Measurements from ENCODE around the gene FHAD1. TPM values are rescaled to one million over a fixed set of nuclear protein-coding genes. Genes with fewer than 3 reads are reported as not detected.

The FHAD1 gene
- total RNA-seq, 1 experiment from 2014 or later = 0.42 TPM

DNA sequence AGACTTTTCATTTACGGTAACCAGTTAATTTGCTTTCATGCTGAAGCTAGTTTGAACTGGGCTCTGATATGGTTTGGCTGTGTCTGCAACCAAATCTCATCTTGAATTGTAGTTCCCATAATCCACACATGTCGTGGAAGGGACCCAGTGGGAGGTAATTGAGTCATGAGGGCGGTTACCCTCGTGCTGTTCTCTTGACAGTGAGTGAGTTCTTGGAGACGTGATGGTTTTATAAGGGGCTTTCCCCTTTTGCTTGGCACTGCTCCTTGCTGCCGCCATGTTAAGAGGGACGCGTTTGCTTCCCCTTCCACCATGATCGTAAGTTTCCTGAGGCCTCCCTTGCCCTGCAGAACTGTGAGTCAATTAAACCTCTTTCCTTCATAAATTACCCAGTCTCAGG, 10.3 kb upstream of the FHAD1 start:
- DNase-seq (ENCODE audit: low read depth, low spot score) = no peak
- in situ Hi-C loops (cut with HindIII; ENCODE audit: low pct_unique_long_range_greater_than_20kb, low sequenced_read_pairs) = no loop called here

DNA sequence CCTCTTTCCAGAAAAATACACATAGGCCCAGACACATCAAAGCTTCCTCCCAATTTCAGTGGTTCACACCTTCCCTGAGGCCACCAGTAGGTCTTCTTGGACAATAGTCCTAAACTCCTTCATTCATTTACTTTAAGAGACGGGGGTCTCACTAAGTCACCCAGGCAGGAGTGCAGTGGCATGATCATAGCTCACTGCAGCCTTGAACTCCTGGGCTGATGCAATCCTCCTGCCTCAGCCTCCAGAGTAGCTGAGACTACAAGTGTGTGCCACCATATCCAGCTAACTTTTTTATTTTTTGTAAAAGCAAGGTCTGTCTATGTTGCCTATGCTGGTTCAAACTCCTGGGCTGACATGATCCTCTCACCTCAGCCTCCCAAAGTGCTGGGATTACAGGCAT, 8.2 kb upstream of the FHAD1 start:
- in situ Hi-C loops (cut with HindIII; ENCODE audit: low pct_unique_long_range_greater_than_20kb, low sequenced_read_pairs) = no loop called here
- DNase-seq (ENCODE audit: low read depth, low spot score) = no peak

DNA sequence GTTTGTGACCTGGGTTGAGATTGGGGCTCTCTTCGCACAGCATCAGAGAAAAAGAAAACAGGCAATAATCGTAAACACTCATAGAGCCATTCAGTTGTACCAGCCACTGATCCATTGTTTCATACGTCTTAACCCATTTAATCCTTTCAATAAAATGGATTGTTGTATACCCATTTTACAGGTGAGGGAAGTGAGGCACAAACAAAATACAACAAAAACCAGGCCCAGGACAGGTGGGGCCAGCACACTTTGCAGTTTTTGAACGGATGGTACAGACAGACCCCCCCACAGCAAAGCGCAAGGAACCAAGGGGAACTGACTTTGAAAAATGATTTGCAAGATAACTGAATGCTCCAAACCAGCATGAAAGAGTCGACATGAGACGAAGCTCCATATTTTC, 4.3 kb upstream of the FHAD1 start:
- in situ Hi-C loops (cut with HindIII; ENCODE audit: low pct_unique_long_range_greater_than_20kb, low sequenced_read_pairs) = no loop called here
- no peak for DNase-seq (ENCODE audit: low read depth, low spot score)

DNA sequence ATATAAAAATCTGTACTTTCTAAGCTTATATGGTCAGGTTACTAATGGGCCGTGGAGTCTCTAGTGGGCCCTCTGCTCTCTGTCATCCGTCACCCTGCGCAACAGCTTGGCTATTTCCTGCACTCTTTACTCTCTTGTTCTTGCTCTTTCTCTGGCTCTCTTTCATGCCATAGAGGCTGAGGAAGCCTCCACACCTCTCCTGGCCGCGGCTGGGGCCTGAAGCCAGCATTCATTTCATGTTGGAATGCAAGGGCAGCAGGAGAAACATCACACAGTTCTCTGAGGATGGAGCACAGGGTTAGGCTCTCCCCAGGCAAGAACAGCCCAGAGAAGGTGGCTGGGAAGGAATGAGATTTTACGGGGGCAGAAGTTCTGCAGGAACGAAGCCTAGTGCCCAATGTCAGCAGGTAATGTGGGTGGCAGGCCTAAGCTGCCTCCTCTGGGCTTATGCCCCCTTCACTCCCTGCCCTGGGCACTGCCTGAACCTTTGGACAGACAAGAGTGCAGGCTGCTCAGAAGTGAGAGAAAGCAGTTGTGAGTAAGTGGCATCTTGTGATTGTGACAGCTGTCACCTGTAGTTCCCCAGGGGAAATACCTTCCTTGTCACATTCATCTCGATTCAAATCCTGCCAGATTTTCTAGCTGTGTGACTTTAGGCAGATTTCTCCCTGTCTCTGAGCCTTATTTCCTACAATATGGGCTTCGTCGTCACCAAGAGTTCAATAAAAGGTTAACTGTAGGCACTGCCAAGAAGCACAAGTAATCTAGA, 3.6 kb upstream of the FHAD1 start:
- in situ Hi-C loops (cut with HindIII; ENCODE audit: low pct_unique_long_range_greater_than_20kb, low sequenced_read_pairs) = no loop called here
- no peak for DNase-seq (ENCODE audit: low read depth, low spot score)

DNA sequence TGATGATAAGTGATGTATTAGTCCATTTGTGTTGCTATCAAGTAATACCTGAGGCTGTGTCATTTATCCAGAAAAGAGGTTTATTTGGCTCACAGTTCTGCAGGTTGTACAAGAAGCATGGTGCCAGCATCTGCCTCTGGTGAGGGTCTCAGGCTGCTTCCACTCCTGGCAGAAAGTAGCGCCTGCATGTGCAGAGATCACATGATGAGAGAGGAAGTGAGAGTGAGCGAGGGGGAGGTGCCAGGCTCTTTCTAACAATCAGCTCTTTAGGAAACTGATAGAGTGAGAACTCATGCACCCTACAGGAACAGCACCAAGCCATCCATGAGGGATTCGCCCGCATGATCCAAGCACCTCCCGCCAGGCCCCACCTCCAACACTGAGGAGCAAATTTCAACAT, 2.2 kb upstream of the FHAD1 start:
- no peak for DNase-seq (ENCODE audit: low read depth, low spot score)
- in situ Hi-C loops (cut with HindIII; ENCODE audit: low pct_unique_long_range_greater_than_20kb, low sequenced_read_pairs) = no loop called here

DNA sequence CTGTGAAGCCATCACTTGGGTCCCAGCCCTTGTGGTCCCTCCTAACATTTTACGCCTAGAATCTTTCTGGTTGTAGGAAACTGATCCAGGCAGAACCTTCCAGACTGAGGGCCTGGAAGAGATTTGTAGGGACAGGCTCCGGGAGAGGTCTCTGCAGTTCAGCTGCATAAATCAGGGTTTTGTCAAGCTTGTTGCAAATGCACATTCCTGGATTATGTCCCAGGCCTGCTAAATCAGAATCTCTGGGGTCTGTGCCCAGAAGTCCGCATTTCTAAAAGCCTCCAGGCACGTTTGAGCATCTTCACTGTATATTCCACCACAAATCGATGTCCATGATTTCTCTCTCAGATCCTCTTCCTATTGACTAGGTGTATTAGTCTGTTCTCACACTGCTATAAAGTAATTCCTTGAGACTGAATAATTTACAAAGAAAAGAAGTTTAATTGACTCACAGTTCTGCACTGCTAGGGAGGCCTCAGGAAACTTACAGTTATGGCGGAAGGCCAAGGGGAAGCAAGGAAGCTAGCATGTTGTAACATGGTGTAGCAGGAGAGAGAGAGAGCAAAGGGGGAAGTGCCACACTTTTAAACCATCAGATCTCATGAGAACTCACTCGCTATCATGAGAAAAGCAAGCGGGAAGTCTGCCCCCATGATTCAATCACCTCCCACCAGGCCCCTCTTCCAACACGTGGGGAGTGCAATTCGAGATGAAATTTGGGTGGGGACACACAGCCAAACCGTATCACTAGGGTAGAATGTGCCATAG, 1.2 kb upstream of the FHAD1 start:
- no peak for DNase-seq (ENCODE audit: low read depth, low spot score)

DNA sequence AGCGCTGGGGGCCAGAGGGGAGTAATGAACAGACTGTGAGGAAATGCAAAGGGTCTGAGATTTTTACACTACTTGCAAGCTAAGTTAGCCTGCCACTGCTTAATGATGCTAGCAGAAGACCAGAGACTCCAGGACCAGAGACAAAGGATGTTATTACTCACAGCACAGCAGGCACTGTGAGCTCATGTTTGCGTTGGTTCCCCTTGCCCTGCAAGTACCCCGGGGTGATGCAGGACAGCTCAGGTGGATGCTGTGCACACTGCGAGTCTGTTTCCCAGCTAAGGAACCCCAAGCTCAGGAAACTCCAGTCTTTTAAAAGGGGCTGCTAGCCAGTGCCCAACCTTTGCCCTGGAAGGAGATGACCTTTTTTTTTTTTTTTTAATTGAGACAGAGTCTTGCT, 1.2 kb downstream of the FHAD1 start:
- no peak for DNase-seq (ENCODE audit: low read depth, low spot score)
- in situ Hi-C loops (cut with HindIII; ENCODE audit: low pct_unique_long_range_greater_than_20kb, low sequenced_read_pairs) = no loop called here

More for the DNA sequence above, 1.2 kb upstream of the FHAD1 start:
- in situ Hi-C loops (cut with HindIII; ENCODE audit: low pct_unique_long_range_greater_than_20kb, low sequenced_read_pairs) = no loop called here

DNA sequence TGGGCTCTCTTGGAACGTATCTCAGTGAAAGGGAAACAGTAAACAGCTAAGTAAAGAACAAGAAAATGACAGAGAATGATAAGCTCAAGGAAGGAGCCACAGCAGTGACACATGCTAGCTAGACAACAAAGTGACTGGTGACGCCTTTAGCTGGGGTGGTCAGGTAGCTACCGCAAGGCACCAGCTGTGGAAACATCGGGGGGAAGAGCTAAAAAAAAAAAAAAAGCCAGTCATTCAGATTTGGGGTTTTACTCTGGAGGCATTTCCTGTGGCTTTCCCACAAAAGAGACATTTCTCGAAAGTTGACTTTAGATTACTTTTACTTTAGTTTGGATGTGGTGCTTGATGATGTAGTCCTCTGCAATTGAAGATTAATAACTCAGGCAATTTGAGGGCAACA, 2.1 kb downstream of the FHAD1 start:
- no peak for DNase-seq (ENCODE audit: low read depth, low spot score)
- in situ Hi-C loops (cut with HindIII; ENCODE audit: low pct_unique_long_range_greater_than_20kb, low sequenced_read_pairs) = no loop called here

DNA sequence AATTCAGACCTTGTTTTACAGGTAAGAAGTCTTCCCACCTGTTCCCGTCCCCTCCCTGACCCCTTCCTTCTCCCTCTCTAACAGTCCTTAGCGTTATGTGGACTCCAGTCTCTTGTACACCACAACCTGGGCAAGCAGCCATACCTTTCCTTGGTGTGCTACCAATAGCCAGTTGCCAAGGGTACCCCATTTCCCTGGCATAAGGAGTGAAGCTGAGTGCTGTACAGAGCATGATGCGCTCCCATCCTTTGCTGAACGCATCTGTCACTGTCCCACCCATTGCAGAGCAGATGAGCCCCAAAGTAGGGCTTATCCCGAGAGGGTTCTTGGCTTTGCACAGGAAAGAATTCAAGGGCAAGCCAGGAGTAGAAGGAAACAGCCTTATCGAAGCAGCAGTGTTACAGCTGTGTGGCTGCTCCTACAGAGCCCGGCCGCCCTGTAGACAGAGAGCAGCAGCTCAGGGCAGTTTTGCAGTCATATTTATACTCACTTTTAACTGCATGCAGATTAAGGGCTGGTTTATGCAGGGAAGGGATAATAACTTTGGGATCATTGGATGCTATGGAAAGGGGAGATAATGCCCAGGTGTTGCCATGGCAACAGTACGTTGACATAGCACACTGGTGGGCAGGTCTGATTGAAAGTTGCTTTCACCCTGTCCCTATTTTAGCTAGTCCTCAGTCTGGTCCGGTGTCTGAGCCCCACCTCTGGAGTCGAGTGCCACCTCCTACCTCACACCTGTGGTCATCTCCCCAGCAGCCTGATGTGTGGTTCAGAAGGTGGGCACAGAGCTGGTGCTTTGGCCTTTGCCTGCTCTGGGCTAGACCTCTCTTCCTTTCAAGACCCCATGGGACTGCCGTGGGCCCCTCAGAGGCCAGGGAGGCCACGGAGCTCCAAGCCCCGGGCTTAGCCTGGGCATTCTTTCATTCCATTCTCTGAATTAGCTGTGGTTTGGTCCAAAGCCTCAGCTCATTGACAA, 5.1 kb downstream of the FHAD1 start:
- DNase-seq (ENCODE audit: low read depth, low spot score) = no peak
- in situ Hi-C loops (cut with HindIII; ENCODE audit: low pct_unique_long_range_greater_than_20kb, low sequenced_read_pairs) = no loop called here

DNA sequence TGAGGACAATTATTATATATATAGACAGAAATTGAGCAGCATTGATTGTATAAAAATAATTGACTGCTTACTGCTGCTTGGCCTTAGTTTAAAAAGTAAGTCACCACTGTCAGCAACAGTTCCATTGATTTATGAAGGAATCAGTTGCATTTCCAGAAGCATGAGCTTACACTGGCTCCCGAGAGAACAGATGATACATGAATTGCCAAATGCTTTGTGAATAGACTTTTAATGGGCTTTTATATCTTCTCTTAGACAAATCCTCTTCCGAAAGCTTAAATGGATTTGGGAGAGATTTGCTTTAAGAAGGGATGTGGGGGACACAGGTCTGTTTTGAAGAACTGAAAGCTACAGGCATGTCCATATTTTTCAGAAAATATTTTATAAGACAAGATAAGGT, 7.5 kb downstream of the FHAD1 start:
- in situ Hi-C loops (cut with HindIII; ENCODE audit: low pct_unique_long_range_greater_than_20kb, low sequenced_read_pairs) = no loop called here
- DNase-seq (ENCODE audit: low read depth, low spot score) = no peak

DNA sequence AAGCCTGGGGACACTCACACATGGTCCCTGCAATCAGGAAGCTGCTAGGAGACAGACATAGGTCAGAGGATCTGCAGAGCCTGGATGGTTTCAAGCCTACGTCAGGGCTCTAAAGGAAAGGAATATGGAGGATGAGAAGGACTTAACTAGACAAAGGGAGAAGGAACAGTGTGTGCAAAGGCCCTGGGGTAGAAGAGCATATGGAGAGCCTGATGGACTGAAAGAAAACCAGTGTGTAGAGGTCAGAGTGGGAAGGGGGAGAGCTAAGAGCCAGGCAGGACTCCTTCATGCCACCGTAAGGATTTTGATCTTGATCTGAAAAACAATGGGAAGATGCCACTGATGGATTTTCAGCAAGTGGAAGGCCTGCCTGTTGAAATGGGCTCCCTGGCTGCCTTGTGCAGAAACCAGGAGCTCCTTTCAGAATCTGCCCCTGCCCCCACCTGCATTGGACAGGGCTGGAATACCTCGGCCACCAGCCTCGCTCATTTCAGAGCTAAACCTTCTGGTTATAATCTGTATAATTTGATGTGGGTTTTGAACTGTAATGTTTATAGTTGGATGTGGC, 8.6 kb downstream of the FHAD1 start:
- in situ Hi-C loops (cut with HindIII; ENCODE audit: low pct_unique_long_range_greater_than_20kb, low sequenced_read_pairs) = no loop called here
- DNase-seq (ENCODE audit: low read depth, low spot score) = no peak

DNA sequence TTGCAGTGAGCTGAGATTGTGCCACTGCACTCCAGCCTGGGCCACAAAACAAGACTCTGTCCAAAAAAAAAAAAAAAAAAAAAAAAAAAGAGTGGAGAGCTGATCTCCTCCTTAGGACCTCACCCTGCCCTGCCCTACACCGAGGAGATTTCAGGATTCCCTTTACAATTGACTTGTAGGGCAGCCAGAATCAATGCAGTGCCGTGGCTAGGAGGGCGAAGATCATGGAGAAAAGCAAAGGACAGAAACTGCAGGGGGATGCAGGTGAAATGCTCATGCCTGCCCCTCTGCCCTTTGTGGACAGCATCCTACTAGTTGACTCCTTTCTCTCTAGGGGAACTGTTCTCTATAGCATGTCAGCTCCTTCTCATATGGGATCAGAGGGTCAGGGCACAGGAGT, 9.6 kb downstream of the FHAD1 start:
- in situ Hi-C loops (cut with HindIII; ENCODE audit: low pct_unique_long_range_greater_than_20kb, low sequenced_read_pairs) = no loop called here
- no peak for DNase-seq (ENCODE audit: low read depth, low spot score)

DNA sequence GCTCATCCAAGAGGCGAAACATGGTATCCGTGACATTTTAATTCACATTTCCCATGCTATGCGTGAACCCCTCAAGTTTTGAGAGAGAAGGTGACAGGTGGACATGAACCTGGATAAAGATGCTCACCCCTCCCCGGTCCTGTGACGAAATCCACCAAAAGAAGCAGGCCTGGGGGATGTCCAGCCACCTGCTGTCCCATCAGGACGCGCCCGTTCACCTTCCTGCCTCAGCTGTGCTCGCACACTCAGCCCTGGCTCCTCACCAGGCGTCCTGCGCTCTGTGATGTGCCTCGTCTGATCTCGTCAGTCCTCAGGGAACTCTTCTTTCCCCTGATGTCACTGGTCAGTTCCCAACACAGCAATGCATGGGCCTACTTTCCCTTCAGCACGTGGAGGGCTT, 10.3 kb downstream of the FHAD1 start:
- no peak for DNase-seq (ENCODE audit: low read depth, low spot score)
- in situ Hi-C loops (cut with HindIII; ENCODE audit: low pct_unique_long_range_greater_than_20kb, low sequenced_read_pairs) = no loop called here

DNA sequence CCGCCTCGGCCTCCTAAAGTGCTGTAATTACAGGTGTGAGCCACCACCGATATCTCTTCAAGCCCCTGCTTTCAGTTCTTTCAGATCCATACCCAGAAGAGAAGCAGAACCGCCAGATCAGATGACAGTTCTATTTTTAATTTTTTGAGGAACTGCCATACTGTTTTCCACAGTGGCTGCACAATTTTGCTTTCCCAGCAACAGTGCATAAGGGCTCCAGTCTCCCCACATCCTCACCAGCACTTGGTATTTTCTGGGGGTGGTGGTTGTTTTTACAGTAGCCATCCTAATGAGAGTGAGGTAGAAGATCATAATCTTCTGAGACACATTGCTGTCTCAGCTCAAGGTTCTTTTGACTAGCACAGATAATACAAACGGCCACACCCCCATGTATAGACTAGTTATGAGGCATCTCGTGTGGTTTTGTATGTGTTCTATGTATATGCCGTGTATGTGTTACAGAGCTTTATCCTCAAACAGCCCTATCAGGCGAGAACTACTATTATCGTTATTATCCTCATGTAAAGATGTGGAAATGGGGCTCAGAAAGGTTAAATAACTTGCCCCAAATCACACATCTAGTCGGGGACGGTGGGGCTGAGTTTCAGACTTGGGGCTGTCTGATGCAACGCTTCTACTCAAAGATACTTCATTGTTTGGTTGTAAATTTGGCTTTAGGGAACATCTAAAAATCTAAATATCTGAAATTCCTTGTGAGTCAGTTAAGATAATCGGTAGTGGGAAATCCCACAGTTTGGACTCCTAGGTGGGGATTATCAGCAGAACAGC, 12.0 kb downstream of the FHAD1 start:
- in situ Hi-C loops (cut with HindIII; ENCODE audit: low pct_unique_long_range_greater_than_20kb, low sequenced_read_pairs) = no loop called here
- DNase-seq (ENCODE audit: low read depth, low spot score) = no peak

DNA sequence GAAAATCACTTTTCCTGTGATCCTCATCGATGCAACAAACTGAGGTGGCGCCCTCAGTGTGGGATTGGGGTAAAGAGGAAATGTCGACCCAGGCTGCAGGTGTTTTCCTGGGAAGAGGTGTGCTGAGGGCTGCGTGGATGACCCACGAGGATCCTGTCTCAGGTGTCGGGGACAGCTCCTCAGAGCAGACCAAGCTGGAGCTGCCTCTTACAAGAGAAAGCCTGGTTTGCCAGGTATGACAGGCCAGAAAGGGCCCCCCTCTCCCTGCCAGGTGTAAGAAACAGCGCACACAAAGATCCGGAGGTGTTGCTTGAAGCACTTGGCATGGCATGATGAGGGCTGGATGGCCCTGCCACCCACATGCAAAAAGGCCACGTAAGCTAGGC, 12.6 kb downstream of the FHAD1 start:
- in situ Hi-C loops (cut with HindIII; ENCODE audit: low pct_unique_long_range_greater_than_20kb, low sequenced_read_pairs) = no loop called here
- no peak for DNase-seq (ENCODE audit: low read depth, low spot score)

DNA sequence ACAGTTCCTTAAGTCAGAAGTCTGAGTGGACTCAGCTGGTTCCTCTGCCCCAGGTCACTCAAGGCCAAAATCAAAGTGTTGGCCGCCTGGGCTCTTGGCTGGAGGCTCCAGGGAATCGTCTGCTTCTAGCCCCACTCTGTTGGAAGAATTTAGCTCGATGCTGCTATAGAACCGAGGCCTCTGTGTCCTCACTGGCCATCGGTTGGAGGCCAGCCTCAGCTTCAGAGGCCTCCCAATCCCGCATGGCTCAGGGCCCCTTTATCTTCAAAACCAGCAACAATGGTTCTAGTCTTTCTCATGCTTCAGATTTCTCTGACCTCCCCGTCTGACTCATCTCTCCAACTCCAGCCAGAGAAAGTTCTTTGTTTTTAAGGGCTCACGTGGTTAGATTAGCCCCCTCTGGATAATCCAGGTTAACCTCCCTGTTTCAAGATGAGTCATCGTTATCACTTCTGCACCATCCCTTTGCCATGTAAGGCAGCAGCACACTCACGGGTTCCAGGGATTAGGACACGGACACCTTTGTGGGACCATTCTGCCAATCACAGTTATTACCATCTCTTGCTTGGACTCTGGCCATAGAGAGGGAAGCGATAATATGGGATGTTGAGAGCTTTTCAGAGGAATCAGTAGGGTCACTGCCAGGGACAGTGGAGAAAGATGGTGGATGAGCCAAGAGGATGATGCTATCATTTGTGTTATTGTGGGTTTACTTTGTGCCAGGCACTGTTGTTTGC, 13.6 kb downstream of the FHAD1 start:
- in situ Hi-C loops (cut with HindIII; ENCODE audit: low pct_unique_long_range_greater_than_20kb, low sequenced_read_pairs) = no loop called here
- peak; percentile 92 for DNase-seq (ENCODE audit: low read depth, low spot score)
